ENCODE results near the gene PCSK6.
"Not testable (repeated sequence)": the region's sequence is repeated elsewhere in the genome, so short reads cannot be mapped to it uniquely, and the experiment has no call there.

Gene PCSK6

GRCh38 chr15:101305820-101306255 is 183.7 kb downstream of the PCSK6 start:
- in situ Hi-C loops (cut with HindIII; ENCODE audit: low sequenced_read_pairs) = no loop called here

DNA sequence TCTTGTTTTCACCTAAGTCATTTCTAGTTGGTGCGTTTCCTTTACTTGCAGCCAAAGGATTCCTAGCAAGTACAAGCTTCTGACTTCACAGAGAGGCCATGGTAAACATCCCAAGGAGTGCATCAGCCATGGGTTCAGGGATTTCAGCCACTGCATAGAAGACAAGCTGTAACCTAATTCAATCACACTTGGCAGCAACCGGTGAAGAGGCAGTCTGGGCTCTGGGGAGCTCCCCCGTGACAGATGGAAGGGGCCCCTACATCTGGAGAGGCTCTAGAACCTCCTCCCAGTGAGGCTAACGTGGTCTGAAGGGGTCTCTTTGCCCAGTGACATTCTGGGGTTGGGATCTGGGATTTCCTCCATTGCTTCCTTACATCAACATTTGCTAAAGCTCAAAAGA is 186.1 kb downstream of the PCSK6 start:
- in situ Hi-C loops (cut with HindIII; ENCODE audit: low sequenced_read_pairs) = no loop called here

DNA sequence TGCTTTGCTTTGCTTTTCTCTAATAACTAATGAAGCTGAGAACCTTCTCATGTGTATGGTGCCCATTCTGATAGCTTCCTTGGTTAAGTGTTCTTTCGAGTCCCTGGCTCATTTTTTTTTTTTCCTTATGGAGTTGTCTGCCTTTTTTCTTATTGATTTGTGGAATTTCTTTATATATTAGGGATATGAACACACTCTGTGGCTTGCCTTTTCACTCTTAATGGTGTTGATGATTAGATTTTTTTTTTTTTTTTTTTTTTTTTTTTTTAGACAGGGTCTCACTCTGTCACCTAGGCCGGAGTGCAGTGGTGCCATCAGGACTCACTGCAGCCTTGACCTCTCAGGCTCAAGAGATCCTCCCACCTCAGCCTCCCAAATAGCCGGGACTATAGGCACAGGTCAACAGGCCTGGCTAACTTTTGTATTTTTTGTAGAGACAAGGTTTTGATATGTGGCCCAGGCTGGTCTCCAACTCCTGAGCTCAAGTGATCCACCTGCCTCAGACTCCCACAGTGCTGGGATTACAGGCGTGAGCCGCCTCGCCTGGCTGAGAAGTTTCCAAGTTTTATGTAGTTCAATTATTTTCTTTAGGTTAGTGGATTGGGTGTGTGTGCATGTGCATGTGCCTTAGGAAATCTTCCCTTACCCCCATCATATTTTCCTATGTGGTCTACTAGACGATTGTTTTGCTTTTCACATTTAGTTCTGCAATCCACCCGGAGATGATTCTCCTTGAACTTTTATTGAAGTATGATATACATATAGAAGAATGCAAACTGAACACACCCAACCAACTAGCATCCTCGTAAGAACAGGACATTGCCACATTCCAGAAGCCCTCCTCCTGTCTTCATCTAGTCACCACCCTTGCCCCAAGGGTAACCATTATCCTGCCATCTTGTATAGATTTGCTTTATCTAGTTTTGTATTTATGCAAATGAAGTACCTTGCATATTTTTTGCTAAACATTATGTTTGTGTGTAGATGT is 192.8 kb downstream of the PCSK6 start:
- in situ Hi-C loops (cut with HindIII; ENCODE audit: low sequenced_read_pairs) = no loop called here

DNA sequence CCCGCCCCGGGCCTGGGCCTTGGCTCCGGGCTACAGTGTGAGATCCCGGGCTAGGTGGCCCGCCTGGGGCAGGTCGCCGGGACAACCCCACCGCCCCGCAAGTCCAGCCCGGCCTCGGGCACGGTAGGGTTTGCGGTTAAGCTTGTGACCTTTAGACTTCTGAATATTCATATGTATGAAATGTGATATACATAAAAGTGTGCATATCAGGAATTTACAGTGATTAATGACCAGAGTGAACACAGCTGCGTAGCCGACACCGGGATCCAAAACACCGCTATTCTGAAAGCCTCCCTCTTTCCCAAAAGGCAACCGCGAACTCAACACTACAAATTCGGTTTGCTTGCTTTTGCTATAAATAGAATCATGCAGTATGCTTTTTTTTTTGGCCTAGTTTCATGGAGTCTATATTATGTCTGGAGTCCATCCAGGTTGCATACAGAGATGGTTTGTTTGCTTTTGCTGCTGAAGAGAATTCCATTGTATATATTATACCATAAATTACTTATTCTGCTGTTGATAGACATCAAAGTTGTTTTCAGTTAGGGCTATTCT is 193.8 kb downstream of the PCSK6 start:
- in situ Hi-C loops (cut with HindIII; ENCODE audit: low sequenced_read_pairs) = no loop called here

- in situ Hi-C loops (cut with HindIII; ENCODE audit: low sequenced_read_pairs) = no loop called here
These were observed 194.5 kb downstream of the PCSK6 start, which contains the start of gene SNRPA1 for GRCh38 chr15:101294731-101295606. SNRPA1 (minus strand) TSS chr15:101295248; CDS start chr15:101295178, 70 bp downstream.

DNA sequence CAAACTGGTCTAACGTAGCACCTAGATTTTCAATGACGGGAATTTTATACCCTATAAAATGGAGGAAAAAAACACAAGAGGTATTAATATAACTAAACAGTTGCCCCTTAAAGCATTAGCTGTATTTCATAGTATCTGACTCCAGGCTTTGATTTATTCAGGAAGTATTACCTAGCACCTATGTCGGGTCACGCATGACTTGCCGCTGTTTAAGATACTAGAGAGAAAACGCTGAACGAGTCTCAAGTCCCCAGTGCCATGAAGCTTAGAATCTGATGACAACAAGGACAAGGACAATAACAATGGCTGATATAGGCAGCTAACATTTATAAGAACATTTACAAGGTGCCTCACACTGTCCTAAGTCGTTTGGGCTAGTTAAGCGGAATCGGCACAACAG is 196.4 kb downstream of the PCSK6 start:
- in situ Hi-C loops (cut with HindIII; ENCODE audit: low sequenced_read_pairs) = no loop called here

- in situ Hi-C loops (cut with HindIII; ENCODE audit: low sequenced_read_pairs) = no loop called here
These were observed 200.5 kb downstream of the PCSK6 start for GRCh38 chr15:101288905-101289513.

GRCh38 chr15:101287342-101287741 is 202.2 kb downstream of the PCSK6 start:
- in situ Hi-C loops (cut with HindIII; ENCODE audit: low sequenced_read_pairs) = not testable (repeated sequence)

DNA sequence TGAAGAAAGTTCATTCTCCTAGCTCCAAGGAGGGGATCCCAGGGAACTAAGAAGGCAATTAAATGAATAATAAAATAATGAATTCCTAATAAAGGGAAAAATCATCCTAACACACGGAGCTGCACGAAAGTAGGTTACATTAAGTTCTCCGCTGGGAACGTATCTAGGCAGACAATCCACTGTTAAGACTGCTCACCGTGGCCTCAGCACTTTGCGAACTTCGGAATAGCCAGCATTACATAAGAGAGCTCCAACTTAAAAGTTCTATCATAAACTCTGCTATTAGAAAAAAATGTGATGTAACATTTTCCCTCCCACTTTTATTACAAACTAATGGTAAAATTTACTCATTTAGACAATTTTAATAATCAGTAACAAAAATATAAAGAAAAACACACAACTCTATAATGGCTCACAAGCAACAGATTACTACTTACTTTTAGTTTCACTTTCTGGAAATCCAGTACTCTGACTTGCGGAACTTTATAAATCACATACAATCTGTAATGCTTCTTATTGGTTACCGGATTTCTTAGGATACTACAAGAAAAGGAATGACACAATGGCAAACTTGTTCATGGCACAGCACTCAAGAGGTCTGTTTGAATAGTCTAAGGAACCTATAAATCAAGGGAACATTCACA is 202.9 kb downstream of the PCSK6 start:
- in situ Hi-C loops (cut with HindIII; ENCODE audit: low sequenced_read_pairs) = no loop called here

DNA sequence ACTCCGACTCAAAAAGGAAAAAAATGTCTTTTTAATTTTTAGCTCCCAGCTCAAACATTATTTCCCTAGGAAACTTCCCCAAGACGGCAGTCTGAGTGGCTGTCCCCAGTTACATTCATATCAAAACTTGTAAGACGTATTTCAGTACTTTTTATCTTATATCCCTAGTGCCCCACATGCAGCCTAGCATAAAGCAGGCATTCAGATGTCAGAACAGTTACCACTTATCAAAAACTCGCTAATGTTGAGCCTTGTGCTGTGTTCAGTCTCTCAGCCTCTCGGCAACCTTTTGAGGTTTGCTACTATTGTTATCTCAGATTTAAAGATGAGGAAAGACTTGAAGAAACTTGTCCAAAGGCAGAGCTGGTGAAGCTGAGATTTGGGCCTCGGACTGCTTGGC is 205.6 kb downstream of the PCSK6 start:
- in situ Hi-C loops (cut with HindIII; ENCODE audit: low sequenced_read_pairs) = no loop called here

- in situ Hi-C loops (cut with HindIII; ENCODE audit: low sequenced_read_pairs) = no loop called here
These were observed 209.5 kb downstream of the PCSK6 start for GRCh38 chr15:101280007-101280406.

- in situ Hi-C loops (cut with HindIII; ENCODE audit: low sequenced_read_pairs) = no loop called here
These were observed 211.5 kb downstream of the PCSK6 start for GRCh38 chr15:101277943-101278564.

DNA sequence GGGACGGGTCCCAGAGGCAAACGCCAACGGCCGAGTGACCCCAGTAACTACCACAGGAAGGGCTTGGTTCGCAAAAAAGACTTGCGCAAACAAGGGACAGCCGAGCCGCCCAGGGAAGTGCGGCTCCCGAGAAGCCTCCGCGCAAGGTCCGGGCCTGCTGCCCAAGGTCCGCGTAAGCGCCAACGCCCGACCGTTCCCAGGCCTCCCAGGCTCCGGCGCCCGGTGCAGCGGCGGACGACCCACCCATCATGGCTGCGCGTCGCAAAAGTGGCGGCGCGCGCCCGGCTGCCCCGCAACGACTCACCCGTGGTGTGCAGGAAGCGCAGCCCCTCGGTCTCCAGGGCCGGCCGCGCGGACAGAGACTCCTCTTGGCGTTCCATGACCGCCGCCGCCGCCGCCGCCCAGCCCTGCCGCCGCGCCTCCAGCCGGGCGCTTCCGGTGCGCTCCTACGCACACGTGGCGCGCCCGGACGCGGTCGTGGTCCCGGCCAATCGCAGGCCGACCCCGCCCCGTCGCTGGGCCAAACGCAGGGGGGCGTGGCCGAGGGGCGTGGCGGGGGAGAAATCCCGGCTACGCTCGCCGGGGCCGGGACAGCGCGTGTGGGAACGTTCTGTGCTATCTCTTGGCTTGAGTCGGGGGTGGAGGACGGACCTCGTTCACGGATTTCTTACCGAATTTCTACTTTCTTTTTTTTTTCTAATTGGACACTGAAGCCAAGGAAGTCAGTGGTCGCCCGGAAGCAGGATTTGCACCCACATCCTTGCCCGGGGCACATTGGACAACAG is 212.3 kb downstream of the PCSK6 start, which contains the start of gene SELENOS:
Gene SELENOS, minus strand, starts transcription at position 448 of the 785 bp plus-strand sequence. Its CDS starts 68 bp downstream, at position 380.
- in situ Hi-C loops (cut with HindIII; ENCODE audit: low sequenced_read_pairs) = no loop called here

- in situ Hi-C loops (cut with HindIII; ENCODE audit: low sequenced_read_pairs) = no loop called here
These were observed 212.9 kb downstream of the PCSK6 start for GRCh38 chr15:101276501-101277037.

DNA sequence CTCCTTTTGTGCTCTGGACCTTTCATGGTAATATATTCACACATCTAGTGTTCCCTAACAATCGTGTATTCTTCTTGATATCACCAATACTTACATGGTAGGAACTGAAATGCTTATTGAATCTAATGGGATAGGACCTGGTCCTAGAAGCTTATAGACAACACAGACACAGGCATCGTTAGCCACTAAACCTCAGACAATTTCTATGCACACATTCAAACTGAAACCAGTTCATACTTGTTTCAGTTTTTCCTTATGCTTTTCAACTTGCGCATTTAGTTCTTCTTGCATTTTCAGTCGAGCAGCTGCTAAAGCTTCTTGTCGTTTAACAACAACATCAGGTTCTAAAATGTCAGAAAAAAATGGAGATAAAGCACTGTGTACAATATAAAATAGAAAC is 214.5 kb downstream of the PCSK6 start:
- in situ Hi-C loops (cut with HindIII; ENCODE audit: low sequenced_read_pairs) = no loop called here

DNA sequence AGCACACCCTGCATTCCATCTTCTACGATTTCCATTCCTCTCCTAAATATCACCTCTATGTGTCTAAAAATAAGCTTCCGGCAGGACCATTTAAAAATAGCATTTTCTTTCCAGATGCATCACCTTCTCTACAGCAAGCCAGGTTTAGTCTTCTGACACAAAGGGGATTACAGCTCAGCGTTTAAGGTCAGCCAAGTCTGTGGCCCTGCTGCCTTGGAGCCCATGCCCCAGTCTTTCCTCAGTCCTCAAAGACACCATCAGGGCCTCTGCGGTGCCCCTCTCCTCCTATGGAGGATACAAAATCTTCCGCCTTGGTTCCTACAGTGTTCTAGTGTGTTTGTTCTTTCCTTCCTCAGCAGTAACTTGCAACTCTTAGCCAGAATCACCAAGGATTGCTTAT is 216.0 kb downstream of the PCSK6 start:
- in situ Hi-C loops (cut with HindIII; ENCODE audit: low sequenced_read_pairs) = no loop called here

DNA sequence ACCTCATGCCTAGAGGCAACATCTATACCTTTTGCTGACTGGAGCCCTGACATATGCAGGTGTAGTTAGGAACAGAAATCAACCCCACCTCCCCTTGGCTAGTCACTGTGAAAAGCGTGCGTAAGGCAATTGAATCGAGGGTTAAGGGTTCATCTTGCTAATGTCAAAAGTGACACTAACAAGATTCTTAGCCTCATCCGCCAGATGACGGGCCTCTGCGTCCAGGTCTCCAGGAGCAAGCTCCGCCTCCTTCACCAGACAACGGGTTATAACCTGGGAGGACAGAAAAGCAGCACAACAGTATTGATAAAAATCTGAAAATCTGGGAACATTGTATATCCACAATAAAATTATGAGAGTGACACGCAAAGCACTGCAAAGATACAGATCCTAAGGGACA is 216.9 kb downstream of the PCSK6 start:
- in situ Hi-C loops (cut with HindIII; ENCODE audit: low sequenced_read_pairs) = no loop called here

GRCh38 chr15:101269479-101270223 is 219.9 kb downstream of the PCSK6 start:
- in situ Hi-C loops (cut with HindIII; ENCODE audit: low sequenced_read_pairs) = no loop called here

All from DLD1 (cell line).